KMS-11 (cell line): ENCODE results near the gene CDCP1.

Source experiments
- H2AFZ ChIP-seq: fragments of 200-600 bp; sonication (generic); 2 replicates; pipeline ENCODE4 v1.6.1; 2016; ENCODE audit warnings: antibody characterized with exemption, mixed run types, low read depth
- H3K27ac ChIP-seq: fragments of 200-600 bp; sonication (generic); 2 replicates; pipeline ENCODE4 v1.6.1; 2016; ENCODE audit warnings: mild to moderate bottlenecking, mixed run types
- H3K27me3 ChIP-seq: fragments of 200-600 bp; sonication (generic); 2 replicates; pipeline ENCODE4 v1.6.1; 2017; ENCODE audit warnings: mild to moderate bottlenecking, low read depth, mixed run types, moderate library complexity; ENCODE audit not compliant: insufficient read depth
- H3K36me3 ChIP-seq: fragments of 200-600 bp; sonication (generic); 2 replicates; pipeline ENCODE4 v1.6.1; 2017; ENCODE audit warnings: mild to moderate bottlenecking, mixed run types; ENCODE audit not compliant: insufficient read depth
- H3K4me1 ChIP-seq: fragments of 200-600 bp; sonication (generic); 2 replicates; pipeline ENCODE4 v1.6.1; 2016; ENCODE audit warnings: mild to moderate bottlenecking, low read depth, mixed run types; ENCODE audit not compliant: poor library complexity, severe bottlenecking
- H3K4me2 ChIP-seq: fragments of 200-600 bp; sonication (generic); 2 replicates; pipeline ENCODE4 v1.7.0; 2016; ENCODE audit warnings: mild to moderate bottlenecking, mixed run types
- H3K4me3 ChIP-seq: fragments of 200-600 bp; sonication (generic); IDR thresholded peaks from 2 replicates; pipeline ENCODE4 v1.6.1; 2017; ENCODE audit warnings: low read depth, low read length, mixed read lengths; ENCODE audit not compliant: insufficient read depth
- H3K79me2 ChIP-seq: fragments of 200-600 bp; sonication (generic); 2 replicates; pipeline ENCODE4 v1.6.1; 2016; ENCODE audit warnings: low read depth, mixed run types; ENCODE audit not compliant: insufficient read depth
- H3K9ac ChIP-seq: fragments of 200-600 bp; sonication (generic); 2 replicates; pipeline ENCODE4 v1.6.1; 2016; ENCODE audit warnings: mild to moderate bottlenecking, mixed run types
- H4K20me1 ChIP-seq: fragments of 200-600 bp; sonication (generic); 2 replicates; pipeline ENCODE4 v1.6.1; 2016; ENCODE audit warnings: mild to moderate bottlenecking, mixed run types; ENCODE audit not compliant: insufficient read depth
- CTCF ChIP-seq: fragments of 200-600 bp; sonication (generic); conservative IDR thresholded peaks from 2 replicates; pipeline ENCODE4 v1.6.1; 2017; ENCODE audit warnings: low read depth, mild to moderate bottlenecking, antibody characterized with exemption, low read length, moderate library complexity, mixed read lengths

The CDCP1 gene

GRCh38 chr3:45180899-45181298 lies 34.7 kb upstream of the CDCP1 start:
- no peak overlapping the region for H3K27ac ChIP-seq
- no peaks in the 10 kb centered on the region for H3K36me3 ChIP-seq
- no peaks in the 10 kb centered on the region for H4K20me1 ChIP-seq
- H3K4me2 ChIP-seq: no peak overlapping the region
- no peak overlapping the region for H3K4me3 ChIP-seq
- TF ChIP-seq CTCF: no peak
- H3K79me2 ChIP-seq: no peaks in the 10 kb centered on the region
- H3K27me3 ChIP-seq: no peaks in the 10 kb centered on the region
- peaks cover 33% of the 10 kb centered on the region for H3K4me1 ChIP-seq
- H2AFZ ChIP-seq: no peak overlapping the region
- no peak overlapping the region for H3K9ac ChIP-seq

- Histone ChIP-seq H3K4me1 (peaks cover 27% of the 10 kb centered on the region), H3K36me3 (no peaks in the 10 kb centered on the region), H3K27ac (no peak overlapping the region), H3K79me2 (no peaks in the 10 kb centered on the region), H2AFZ (no peak overlapping the region), H4K20me1 (no peaks in the 10 kb centered on the region), H3K9ac (no peak overlapping the region), H3K27me3 (no peaks in the 10 kb centered on the region), H3K4me2 (no peak overlapping the region), H3K4me3 (no peak overlapping the region)
- no peak for TF ChIP-seq CTCF
Measured at GRCh38 chr3:45180051-45180450, 33.9 kb upstream of the CDCP1 start.

- no peak overlapping the region for H3K4me2 ChIP-seq
- TF ChIP-seq CTCF: no peak
Measured at GRCh38 chr3:45179163-45179562, 33.0 kb upstream of the CDCP1 start.

GRCh38 chr3:45178183-45179023 lies 32.2 kb upstream of the CDCP1 start:
- H3K27me3 ChIP-seq: no peaks in the 10 kb centered on the region
- H3K79me2 ChIP-seq: no peaks in the 10 kb centered on the region
- H3K4me2 ChIP-seq: no peak overlapping the region
- H3K27ac ChIP-seq: no peak overlapping the region
- no peak overlapping the region for H2AFZ ChIP-seq
- no peak for TF ChIP-seq CTCF
- H3K36me3 ChIP-seq: no peaks in the 10 kb centered on the region
- no peak overlapping the region for H3K4me3 ChIP-seq
- H3K9ac ChIP-seq: no peak overlapping the region
- H3K4me1 ChIP-seq: peaks cover 11% of the 10 kb centered on the region
- H4K20me1 ChIP-seq: no peaks in the 10 kb centered on the region

More at GRCh38 chr3:45179163-45179562, 33.0 kb upstream of the CDCP1 start:
- Histone ChIP-seq H3K27ac (no peak overlapping the region), H3K27me3 (no peaks in the 10 kb centered on the region), H3K79me2 (no peaks in the 10 kb centered on the region), H3K9ac (no peak overlapping the region), H2AFZ (no peak overlapping the region), H3K4me1 (peaks cover 19% of the 10 kb centered on the region), H4K20me1 (no peaks in the 10 kb centered on the region), H3K36me3 (no peaks in the 10 kb centered on the region), H3K4me3 (no peak overlapping the region)
